A673 (cell line): ENCODE results near the gene CACNA2D3.

ENCODE experiments used
- CTCF ChIP-seq: fragments of 300-800, 200-600 bp; sonication (generic); conservative IDR thresholded peaks from 2 replicates; pipeline ENCODE4 v1.5.1; 2017; ENCODE audit warnings: low read depth, mild to moderate bottlenecking, antibody characterized with exemption, low read length, moderate library complexity, mixed read lengths
- EZH2 ChIP-seq: fragments of 200-600 bp; sonication (generic); IDR thresholded peaks from 2 replicates; pipeline ENCODE4 v1.6.1; 2017; ENCODE audit warnings: borderline replicate concordance, low read depth, mild to moderate bottlenecking, mixed read lengths, antibody characterized with exemption, low read length; ENCODE audit not compliant: poor library complexity, severe bottlenecking

DNA sequence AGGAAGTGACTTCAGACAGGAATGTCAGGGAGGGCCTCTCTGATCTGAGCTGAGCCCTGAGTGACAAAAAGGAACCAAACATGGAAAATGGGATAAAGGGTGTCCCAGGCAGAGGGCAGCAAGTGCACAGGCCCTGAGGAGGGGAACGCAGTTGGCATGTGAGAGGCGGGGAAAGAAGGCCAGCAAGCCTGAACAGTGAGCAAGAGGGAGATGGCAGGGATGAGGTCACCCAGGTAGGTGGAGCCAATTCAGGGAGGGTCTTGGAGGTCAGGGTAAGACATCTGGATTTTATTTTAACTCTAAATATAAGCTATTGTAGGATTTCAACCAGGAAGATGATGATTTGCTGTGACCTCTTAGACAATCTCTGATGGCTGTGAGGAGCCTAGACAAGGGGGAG is 637.8 kb downstream of the CACNA2D3 start:
- TF ChIP-seq CTCF (no peak), EZH2 (no peak)
